AG09319 (cell line): ENCODE data around the gene LAMA5.

Experiments used
- DNase-seq: peaks from one replicate; pipeline ENCODE4 v3.0.0-alpha.2; 2010; ENCODE audit warnings: low read depth; ENCODE audit errors: extremely low read depth
- TF ChIP-seq, protein P1 (sequence below): IDR thresholded peaks from 2 replicates; pipeline ENCODE4 v1.5.1; 2011; ENCODE audit warnings: low read depth, mild to moderate bottlenecking, inconsistent platforms, low read length, moderate library complexity

Gene LAMA5

DNA sequence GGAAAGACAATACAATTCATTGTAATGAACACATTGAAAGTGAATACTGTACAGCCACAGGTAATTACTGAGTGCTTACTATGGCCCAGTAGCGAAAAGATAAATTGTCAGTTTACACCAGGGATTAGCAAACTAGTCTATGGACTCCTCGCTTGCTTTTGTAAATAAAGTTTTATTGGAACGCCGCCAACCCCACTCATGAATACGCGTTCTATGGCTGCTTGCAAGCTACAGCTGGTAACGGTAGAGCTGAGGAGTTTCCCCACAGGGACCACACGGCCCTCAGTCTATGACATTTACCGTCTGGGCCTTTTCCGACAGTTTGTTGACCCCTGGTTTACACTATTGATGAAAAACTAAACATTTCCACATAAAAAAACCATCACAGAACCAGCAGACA is 24.2 kb downstream of the LAMA5 start:
- no peak for DNase-seq

GRCh38 chr20:62339647-62340062 is 27.5 kb downstream of the LAMA5 start:
- no peak for DNase-seq
- TF ChIP-seq, protein P1, sequence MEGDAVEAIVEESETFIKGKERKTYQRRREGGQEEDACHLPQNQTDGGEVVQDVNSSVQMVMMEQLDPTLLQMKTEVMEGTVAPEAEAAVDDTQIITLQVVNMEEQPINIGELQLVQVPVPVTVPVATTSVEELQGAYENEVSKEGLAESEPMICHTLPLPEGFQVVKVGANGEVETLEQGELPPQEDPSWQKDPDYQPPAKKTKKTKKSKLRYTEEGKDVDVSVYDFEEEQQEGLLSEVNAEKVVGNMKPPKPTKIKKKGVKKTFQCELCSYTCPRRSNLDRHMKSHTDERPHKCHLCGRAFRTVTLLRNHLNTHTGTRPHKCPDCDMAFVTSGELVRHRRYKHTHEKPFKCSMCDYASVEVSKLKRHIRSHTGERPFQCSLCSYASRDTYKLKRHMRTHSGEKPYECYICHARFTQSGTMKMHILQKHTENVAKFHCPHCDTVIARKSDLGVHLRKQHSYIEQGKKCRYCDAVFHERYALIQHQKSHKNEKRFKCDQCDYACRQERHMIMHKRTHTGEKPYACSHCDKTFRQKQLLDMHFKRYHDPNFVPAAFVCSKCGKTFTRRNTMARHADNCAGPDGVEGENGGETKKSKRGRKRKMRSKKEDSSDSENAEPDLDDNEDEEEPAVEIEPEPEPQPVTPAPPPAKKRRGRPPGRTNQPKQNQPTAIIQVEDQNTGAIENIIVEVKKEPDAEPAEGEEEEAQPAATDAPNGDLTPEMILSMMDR, result no peak

More for the DNA sequence above, 24.2 kb downstream of the LAMA5 start:
- TF ChIP-seq, protein P1, result no peak

GRCh38 chr20:62338294-62338620 is 28.9 kb downstream of the LAMA5 start:
- no peak for DNase-seq
- TF ChIP-seq, protein P1, result no peak

- TF ChIP-seq, protein P1, result no peak
- no peak for DNase-seq
Observed at GRCh38 chr20:62337558-62338293, 29.4 kb downstream of the LAMA5 start.

- DNase-seq, result no peak
- TF ChIP-seq, protein P1, result no peak
Observed at GRCh38 chr20:62336775-62337557, 30.1 kb downstream of the LAMA5 start.

- TF ChIP-seq, protein P1, result no peak
- no peak for DNase-seq
Observed at GRCh38 chr20:62336329-62336728, 30.8 kb downstream of the LAMA5 start.

- TF ChIP-seq, protein P1, result no peak
- DNase-seq, result no peak
Observed at GRCh38 chr20:62335532-62335931, 31.6 kb downstream of the LAMA5 start.
